ENCODE measurements around the gene TLCD3A.
A peak's percentile ranks its signal among the peaks of the same experiment; 100 is the strongest.
"Not testable (repeated sequence)": the region's sequence is repeated elsewhere in the genome, so short reads cannot be mapped to it uniquely, and the experiment has no call there.

TLCD3A gene

DNA sequence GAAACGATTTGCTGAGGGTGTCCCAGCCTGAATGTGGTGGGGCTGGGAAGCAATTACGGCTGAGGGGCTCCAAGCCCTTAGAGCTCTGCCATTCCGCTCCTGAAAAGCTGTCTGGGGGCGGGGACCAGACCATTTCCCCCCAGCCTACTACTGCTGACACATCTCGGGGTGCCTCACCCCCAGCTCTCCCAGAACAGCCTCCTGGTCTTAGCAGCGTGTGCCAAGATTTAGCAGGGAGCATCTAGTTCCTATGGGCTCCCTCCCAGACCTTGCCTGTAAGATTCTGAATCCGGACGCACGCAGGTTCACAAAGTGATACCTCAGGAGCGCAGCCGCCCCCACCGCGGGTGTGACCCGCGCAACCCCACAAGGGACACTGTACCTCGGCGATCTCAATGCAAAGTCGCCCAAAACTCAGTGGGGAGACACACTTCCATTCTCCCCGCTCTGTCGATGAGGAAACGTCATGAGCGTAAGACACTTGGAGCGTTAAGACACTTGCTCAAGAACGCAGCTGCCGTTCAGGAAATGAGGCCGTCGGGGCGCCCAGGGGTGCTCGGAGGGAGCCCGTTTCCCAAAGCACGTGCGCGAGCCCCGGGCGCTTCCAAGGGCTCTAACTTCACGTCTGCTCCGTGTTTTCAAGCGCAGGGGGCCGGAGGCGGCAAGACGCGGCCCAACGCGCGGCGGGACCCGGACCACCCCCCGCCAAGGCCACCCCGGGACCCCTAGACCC, 19.0 kb downstream of the TLCD3A start:
- Histone ChIP-seq H3K36me3 (peaks cover 10% of the 10 kb centered on the region), H3K9me3 (no peaks in the 10 kb centered on the region), H3K4me1 (no peaks in the 10 kb centered on the region), H3K27me3 (no peaks in the 10 kb centered on the region), H3K4me3 (ENCODE audit: low read depth, low read length) (peak overlapping the region; percentile 78)
- no peak for DNase-seq
- TF ChIP-seq, protein P1, sequence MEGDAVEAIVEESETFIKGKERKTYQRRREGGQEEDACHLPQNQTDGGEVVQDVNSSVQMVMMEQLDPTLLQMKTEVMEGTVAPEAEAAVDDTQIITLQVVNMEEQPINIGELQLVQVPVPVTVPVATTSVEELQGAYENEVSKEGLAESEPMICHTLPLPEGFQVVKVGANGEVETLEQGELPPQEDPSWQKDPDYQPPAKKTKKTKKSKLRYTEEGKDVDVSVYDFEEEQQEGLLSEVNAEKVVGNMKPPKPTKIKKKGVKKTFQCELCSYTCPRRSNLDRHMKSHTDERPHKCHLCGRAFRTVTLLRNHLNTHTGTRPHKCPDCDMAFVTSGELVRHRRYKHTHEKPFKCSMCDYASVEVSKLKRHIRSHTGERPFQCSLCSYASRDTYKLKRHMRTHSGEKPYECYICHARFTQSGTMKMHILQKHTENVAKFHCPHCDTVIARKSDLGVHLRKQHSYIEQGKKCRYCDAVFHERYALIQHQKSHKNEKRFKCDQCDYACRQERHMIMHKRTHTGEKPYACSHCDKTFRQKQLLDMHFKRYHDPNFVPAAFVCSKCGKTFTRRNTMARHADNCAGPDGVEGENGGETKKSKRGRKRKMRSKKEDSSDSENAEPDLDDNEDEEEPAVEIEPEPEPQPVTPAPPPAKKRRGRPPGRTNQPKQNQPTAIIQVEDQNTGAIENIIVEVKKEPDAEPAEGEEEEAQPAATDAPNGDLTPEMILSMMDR (IDR thresholded peaks at IDR 0.05; ENCODE audit: low read depth, low read length), result no peak

DNA sequence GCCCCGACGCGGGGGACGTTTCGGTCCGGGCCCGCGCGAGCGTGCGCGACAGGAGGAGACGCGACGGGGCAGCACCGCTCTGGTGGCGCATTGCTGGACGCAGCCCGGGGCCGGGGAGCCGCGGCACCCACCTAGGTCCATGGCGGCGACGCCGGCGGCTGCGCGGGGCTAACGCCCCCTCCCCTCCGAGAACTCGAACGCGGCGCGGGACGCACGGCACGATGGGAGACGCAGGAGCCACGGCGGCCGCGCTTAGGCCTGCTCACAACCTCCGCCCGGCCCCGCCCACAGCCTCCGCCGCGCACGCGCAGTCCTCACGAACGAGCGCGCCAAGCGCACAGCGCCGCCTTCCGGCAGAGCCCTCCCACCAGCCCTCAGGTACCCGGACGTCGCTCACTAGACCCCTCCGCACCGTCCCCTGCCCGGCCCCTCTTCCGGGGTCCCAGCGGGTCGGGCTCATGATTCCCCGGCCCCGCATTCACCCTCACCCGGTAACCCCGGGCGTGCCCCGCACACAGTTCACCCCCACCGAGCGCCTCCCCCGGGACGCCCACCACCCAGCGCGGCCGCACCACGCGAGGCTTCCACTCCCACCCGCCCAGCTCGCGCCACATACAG, 19.7 kb downstream of the TLCD3A start, which contains the start of gene GEMIN4:
TSS of gene GEMIN4 (minus strand) at position 263 of the 618 bp plus-strand sequence. CDS start at position 141, 122 bp downstream.
- peak; percentile 89 for DNase-seq
- H3K9me3 ChIP-seq, result no peaks in the 10 kb centered on the region
- peak within 1 kb of the TSS; percentile 78 for H3K4me3 ChIP-seq (ENCODE audit: low read depth, low read length)
- no peaks in the 10 kb centered on the region for H3K27me3 ChIP-seq
- H3K36me3 ChIP-seq, result peaks cover 6% of the 10 kb centered on the region
- no peaks in the 10 kb centered on the region for H3K4me1 ChIP-seq
- TF ChIP-seq, protein P1 (IDR thresholded peaks at IDR 0.05; ENCODE audit: low read depth, low read length), result peak; percentile 65

DNA sequence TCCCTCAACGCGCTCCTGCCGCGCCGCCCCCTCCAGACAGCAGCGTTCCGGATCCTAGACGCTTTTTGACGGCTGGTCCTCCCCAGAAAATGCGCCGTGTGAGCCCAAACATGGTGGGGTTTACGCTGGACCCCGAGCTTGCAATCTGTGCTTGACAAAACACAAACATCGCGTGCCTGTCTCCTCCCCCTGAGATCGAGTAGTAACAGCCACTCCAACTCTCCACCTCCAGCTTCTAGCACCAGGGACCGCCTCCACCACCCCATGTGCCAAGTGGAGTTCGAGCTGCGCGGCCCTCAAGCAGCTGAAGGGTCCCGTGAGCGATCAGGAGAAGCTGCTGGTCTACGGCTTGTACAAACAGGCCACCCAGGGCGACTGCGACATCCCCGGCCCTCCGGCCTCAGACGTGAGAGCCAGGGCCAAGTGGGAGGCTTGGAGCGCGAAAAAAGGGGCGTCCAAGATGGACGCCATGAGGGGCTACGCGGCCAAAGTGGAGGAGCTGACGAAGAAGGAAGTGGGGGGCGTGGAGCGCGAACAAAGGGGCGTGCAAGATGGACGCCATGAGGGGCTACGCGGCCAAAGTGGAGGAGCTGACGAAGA, 20.3 kb downstream of the TLCD3A start:
- H3K9me3 ChIP-seq, result no peaks in the 10 kb centered on the region
- H3K4me1 ChIP-seq, result no peaks in the 10 kb centered on the region
- H3K27me3 ChIP-seq, result no peaks in the 10 kb centered on the region
- TF ChIP-seq, protein P1 (IDR thresholded peaks at IDR 0.05; ENCODE audit: low read depth, low read length), result no peak
- DNase-seq, result peak; percentile 18
- peak overlapping the region; percentile 47 for H3K4me3 ChIP-seq (ENCODE audit: low read depth, low read length)
- no peaks in the 10 kb centered on the region; the same call in none of the 2 replicates for H3K36me3 ChIP-seq

DNA sequence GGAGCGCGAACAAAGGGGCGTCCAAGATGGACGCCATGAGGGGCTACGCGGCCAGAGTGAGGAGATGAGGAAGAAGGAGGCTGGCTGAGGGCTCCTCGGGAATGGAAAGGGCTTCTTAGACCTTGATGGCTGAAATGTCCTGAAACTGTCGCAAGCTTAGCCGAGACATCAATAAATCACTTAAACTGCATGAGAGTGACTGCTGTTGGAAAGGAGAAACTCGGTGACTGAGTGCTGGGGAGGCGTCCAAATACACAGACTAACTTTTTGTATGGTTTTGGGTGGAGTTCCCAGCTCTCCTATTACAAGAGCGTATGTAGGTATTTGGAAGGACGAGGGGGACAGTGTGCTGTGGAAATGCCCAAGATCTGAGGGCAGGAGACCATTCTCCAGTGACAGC, 21.0 kb downstream of the TLCD3A start:
- Histone ChIP-seq H3K27me3 (no peaks in the 10 kb centered on the region), H3K9me3 (no peaks in the 10 kb centered on the region), H3K4me1 (no peaks in the 10 kb centered on the region), H3K36me3 (no peaks in the 10 kb centered on the region), H3K4me3 (ENCODE audit: low read depth, low read length) (no peak overlapping the region)
- TF ChIP-seq, protein P1 (IDR thresholded peaks at IDR 0.05; ENCODE audit: low read depth, low read length), result no peak
- DNase-seq, result no peak

DNA sequence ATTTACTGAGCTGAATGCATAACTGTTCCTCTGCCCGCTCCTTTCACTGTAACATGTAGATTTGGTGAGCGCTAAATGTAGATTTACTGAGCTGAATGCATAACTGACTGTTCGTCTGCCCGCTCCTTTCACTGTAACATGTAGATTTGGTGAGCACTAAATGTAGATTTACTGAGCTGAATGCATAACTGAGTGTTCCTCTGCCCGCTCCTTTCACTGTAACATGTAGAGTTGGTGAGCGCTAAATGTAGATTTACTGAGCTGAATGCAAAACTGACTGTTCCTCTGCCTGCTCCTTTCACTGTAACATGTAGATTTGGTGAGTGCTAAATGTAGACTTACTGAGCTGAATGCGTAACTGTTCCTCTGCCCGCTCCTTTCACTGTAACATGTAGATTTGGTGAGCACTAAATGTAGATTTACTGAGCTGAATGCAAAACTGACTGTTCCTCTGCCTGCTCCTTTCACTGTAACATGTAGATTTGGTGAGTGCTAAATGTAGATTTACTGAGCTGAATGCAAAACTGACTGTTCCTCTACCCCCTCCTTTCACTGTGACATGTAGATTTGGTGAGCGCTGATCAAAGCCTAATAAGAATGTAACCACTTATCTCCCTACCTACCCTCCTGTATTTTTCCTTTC, 23.0 kb downstream of the TLCD3A start:
- H3K36me3 ChIP-seq; H3K9me3 ChIP-seq; H3K4me1 ChIP-seq; H3K27me3 ChIP-seq; H3K4me3 ChIP-seq (ENCODE audit: low read depth, low read length); DNase-seq: not testable (repeated sequence)

DNA sequence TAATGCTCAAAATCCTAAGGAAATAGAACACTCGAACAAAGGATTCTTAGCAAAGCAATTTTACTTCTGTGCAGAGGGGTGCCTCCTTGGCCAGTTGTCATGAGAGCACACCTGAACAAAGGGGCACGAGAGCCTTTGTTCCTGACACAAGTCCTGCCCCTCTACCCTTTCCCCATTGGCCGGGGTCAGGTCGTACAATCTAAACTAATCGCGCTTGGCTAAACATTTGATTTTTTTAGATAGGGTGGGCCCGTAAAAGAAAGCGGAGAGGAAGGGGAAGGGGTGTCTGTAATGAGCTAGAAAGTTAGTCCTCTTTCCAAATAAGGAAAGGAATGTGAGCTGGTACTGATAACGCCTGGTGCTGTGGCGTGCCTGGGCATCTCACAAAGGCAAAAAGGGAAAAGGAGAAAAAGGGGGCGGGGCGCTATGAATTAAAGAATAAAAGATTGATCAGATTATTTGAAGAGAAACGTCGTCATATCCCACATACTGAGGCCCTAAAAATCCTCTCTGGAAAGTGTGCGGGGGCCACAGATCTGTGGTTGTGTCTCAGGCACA, 23.7 kb downstream of the TLCD3A start:
- H3K27me3 ChIP-seq; H3K9me3 ChIP-seq; DNase-seq; H3K36me3 ChIP-seq; H3K4me3 ChIP-seq (ENCODE audit: low read depth, low read length); H3K4me1 ChIP-seq: not testable (repeated sequence)

Measured in BE2C (cell line).